Vagina (tissue), 2 donors: ENCODE results near the gene PRSS36. TPM values are rescaled to one million over a fixed set of nuclear protein-coding genes. Genes with fewer than 3 reads are reported as not detected.
A peak's percentile ranks its signal among the peaks of the same experiment; 100 is the strongest.

Experiments used
- DNase-seq, 2 donors: peaks; one replicate each; pipeline ENCODE4 v3.0.0-alpha.2; 2017; ENCODE audit errors: extremely low spot score in 2 of 2
- H3K27ac ChIP-seq: fragments of 200-600 bp; sonication (generic); one replicate; pipeline ENCODE4 v1.5.1; 2019
- H3K27me3 ChIP-seq: fragments of 200-600 bp; sonication (generic); one replicate; pipeline ENCODE4 v1.5.1; 2019
- H3K36me3 ChIP-seq, 2 donors: fragments of 200-600 bp; sonication (generic); one replicate each; pipeline ENCODE4 v1.5.1; 2017 to 2019
- H3K4me1 ChIP-seq: fragments of 200-600 bp; sonication (generic); one replicate; pipeline ENCODE4 v1.5.1; 2019
- H3K4me3 ChIP-seq, 2 donors: fragments of 200-600 bp; sonication (generic); 1 replicate in 1 of 2; 2 replicates in 1 of 2; pipeline ENCODE4 v1.5.1; 2016 to 2019
- H3K9me3 ChIP-seq: fragments of 200-600 bp; sonication (generic); one replicate; pipeline ENCODE4 v1.5.1; 2019
- CTCF ChIP-seq, 3 experiments: fragments of 450-650 bp in 2 of 3; fragments of 200-600 bp in 1 of 3; sonication (generic) in 1 of 3; IDR thresholded peaks; one replicate each; pipeline ENCODE4 v1.5.1; 2017 to 2019; ENCODE audit warnings: antibody characterized with exemption in 3 of 3, mild to moderate bottlenecking in 2 of 3, moderate library complexity in 2 of 3
- POLR2A ChIP-seq, 2 donors: fragments of 450-650 bp; IDR thresholded peaks; one replicate each; pipeline ENCODE4 v1.6.1; 2017; ENCODE audit warnings: antibody characterized with exemption in 2 of 2, mild to moderate bottlenecking in 2 of 2, moderate library complexity in 2 of 2
- POLR2AphosphoS5 ChIP-seq, 2 donors: sonication (generic); formaldehyde crosslinking; IDR thresholded peaks; one replicate each; pipeline ENCODE4 v1.9.0; 2017; ENCODE audit warnings: antibody characterized with exemption in 2 of 2, mild to moderate bottlenecking in 2 of 2, low read depth in 1 of 2; ENCODE audit not compliant: insufficient read depth in 1 of 2
- intact Hi-C: fragments of 100-400 bp; cut with DNase I; formaldehyde crosslinking; loops from one replicate; pipeline ENCODE4 v1.15.1; 2023
- total RNA-seq: library from RNA; depleted of rRNA; stranded (reverse); fragments of >200 nt; gene quantifications from one replicate; pipeline ENCODE4 v1.2.3, GENCODE V29; 2016

PRSS36 gene
- total RNA-seq, 1 donor from 2014 or later: 1.2 TPM

GRCh38 chr16:31136287-31136662 lies 13.6 kb downstream of the PRSS36 start:
- intact Hi-C loops: no loop called here
- Histone ChIP-seq H3K4me1 (peaks cover 45% of the 10 kb centered on the region), H3K27ac (no peak overlapping the region), H3K9me3 (no peaks in the 10 kb centered on the region), H3K4me3 (no peak overlapping the region), H3K36me3 (peaks cover 0 to 14% of the 10 kb centered on the region in 2 donors), H3K27me3 (no peaks in the 10 kb centered on the region)
- DNase-seq: peak in 1 of 2 donors; percentile 81
- TF ChIP-seq POLR2AphosphoS5 (IDR thresholded peaks at IDR 0.05; ENCODE audit: insufficient read depth in 1 of 2, low read depth in 1 of 2) (no peak), POLR2A (IDR thresholded peaks at IDR 0.05) (no peak), CTCF (IDR thresholded peaks at IDR 0.05) (no peak)

DNA sequence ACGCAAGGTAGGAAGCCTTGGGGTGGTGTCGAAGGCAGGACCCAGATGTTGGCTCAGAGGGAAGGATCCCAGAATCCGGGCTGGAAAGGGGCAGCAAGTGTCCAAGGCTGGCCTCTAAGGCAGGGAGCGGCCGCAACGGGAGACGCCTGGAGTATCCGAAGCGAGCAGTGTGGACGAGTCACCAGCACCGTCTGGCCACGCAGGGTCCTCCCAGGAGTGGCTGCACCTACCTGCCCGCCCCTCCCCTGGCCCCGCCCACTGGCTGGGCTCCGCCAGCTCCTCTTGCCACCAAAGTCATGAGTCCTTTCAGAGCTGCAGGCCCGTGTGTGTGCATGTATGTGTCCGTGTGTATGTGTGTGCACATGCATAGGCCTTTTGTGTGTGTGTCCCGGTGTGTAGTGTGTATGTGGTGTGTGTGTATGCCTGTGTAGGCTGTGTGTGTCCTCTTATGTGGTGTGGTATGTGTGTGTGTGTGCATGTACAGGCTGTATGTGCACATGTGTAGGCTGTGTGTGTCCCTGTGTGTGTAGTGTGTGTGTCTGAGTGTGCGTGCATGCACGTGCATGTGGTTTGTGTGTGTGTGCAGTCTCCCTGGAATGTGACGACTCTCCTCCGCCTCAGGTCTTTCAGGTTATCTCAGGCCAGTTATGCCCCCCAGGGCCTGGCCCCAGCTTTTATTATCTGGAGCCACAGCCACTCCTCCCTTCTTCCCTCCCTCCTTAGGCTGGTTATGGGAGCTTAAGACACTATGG lies 14.2 kb downstream of the PRSS36 start, which contains the start of gene PRSS8:
Gene PRSS8 (minus strand): TSS at position 193 of the 752 bp plus-strand sequence. CDS start 229 bp downstream, outside the sequence.
- TF ChIP-seq POLR2AphosphoS5 (IDR thresholded peaks at IDR 0.05; ENCODE audit: insufficient read depth in 1 of 2, low read depth in 1 of 2) (peak; percentile 15 to 68), POLR2A (IDR thresholded peaks at IDR 0.05) (no peak), CTCF (IDR thresholded peaks at IDR 0.05) (no peak)
- Histone ChIP-seq H3K36me3 (peaks cover 0 to 20% of the 10 kb centered on the region in 2 donors), H3K27ac (peak within 1 kb of the TSS; percentile 86), H3K4me3 (peak within 1 kb of the TSS in 1 of 2 donors; percentile 48), H3K4me1 (peaks cover 42% of the 10 kb centered on the region), H3K27me3 (no peaks in the 10 kb centered on the region), H3K9me3 (no peaks in the 10 kb centered on the region)
- no peak for DNase-seq
- intact Hi-C loops: no loop called here

GRCh38 chr16:31134625-31135534 lies 15.0 kb downstream of the PRSS36 start:
- H3K9me3 ChIP-seq: no peaks in the 10 kb centered on the region
- H3K4me1 ChIP-seq: peaks cover 46% of the 10 kb centered on the region
- peak overlapping the region; percentile 86 for H3K27ac ChIP-seq
- H3K4me3 ChIP-seq: peak overlapping the region in 1 of 2 donors; percentile 48
- H3K36me3 ChIP-seq: peaks cover 0 to 27% of the 10 kb centered on the region in 2 donors
- no peak for TF ChIP-seq POLR2AphosphoS5 (IDR thresholded peaks at IDR 0.05; ENCODE audit: insufficient read depth in 1 of 2, low read depth in 1 of 2)
- no peak for TF ChIP-seq CTCF (IDR thresholded peaks at IDR 0.05)
- no peak for TF ChIP-seq POLR2A (IDR thresholded peaks at IDR 0.05)
- no peak for DNase-seq
- H3K27me3 ChIP-seq: no peaks in the 10 kb centered on the region
- intact Hi-C loops: no loop called here

- Histone ChIP-seq H3K27me3 (no peaks in the 10 kb centered on the region), H3K4me1 (peaks cover 49% of the 10 kb centered on the region), H3K36me3 (peaks cover 0 to 27% of the 10 kb centered on the region in 2 donors), H3K4me3 (peak overlapping the region in 1 of 2 donors; percentile 48), H3K27ac (peak overlapping the region; percentile 86), H3K9me3 (no peaks in the 10 kb centered on the region)
- no peak for DNase-seq
- TF ChIP-seq POLR2AphosphoS5 (IDR thresholded peaks at IDR 0.05; ENCODE audit: insufficient read depth in 1 of 2, low read depth in 1 of 2) (no peak), POLR2A (IDR thresholded peaks at IDR 0.05) (no peak), CTCF (IDR thresholded peaks at IDR 0.05) (no peak)
- intact Hi-C loops: no loop called here
Observed at GRCh38 chr16:31134091-31134571, 15.7 kb downstream of the PRSS36 start.
